ENCODE results near the gene TRAM1L1. TPM values are rescaled to one million over a fixed set of nuclear protein-coding genes. Genes with fewer than 3 reads are reported as not detected.

Gene TRAM1L1
- polyA plus RNA-seq, 1 of the 3 experiments (the other 2 are of a cell fraction) = 2.4 TPM

DNA sequence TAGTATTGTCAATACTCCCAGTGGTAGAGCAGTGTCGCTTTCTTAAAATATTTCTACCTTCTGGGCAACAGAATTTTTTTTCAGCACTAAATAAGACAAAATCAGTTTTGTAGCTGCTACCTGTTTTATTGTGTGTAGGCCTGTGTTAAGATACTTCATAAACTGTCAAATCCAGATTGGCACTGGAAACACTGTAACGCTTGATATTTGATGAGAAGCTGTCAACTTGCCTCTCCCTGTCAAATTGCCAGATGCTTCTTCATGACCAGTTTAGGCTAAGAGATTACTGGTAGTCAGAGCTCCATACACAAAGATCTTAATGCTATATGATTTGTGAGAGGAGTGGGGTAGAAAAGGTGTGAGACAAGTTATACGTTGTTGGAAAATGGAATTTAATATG lies 17.3 kb downstream of the TRAM1L1 start:
- 76% methylated on average over 3 of the region's 3 CpGs for WGBS (ENCODE audit: low lambda C conversion rate)
- Histone ChIP-seq H3K27me3 (ENCODE audit: insufficient read depth) (no peaks in the 10 kb centered on the region), H3K9ac (no peak overlapping the region), H3K4me2 (no peak overlapping the region), H3K4me1 (ENCODE audit: control insufficient read depth in 1 of 2, insufficient read depth in 2 of 2, low read depth in 1 of 2, low read length in 1 of 2) (peaks cover 0 to 4% of the 10 kb centered on the region in 2 experiments; a peak in 1 of 4 replicates), H4K20me1 (ENCODE audit: insufficient read depth) (no peaks in the 10 kb centered on the region), H3F3A (replicated peaks; ENCODE audit: insufficient read depth) (peaks cover 11% of the 10 kb centered on the region), H3K9me2 (no peaks in the 10 kb centered on the region), H2AFZ (ENCODE audit: low read depth) (no peak overlapping the region), H3K4me3 (ENCODE audit: low read depth in 2 of 2, low read length in 1 of 2) (no peak overlapping the region), H3K79me2 (ENCODE audit: insufficient read depth) (no peaks in the 10 kb centered on the region), H3K27ac (ENCODE audit: low read depth in 2 of 2, low read length in 1 of 2) (no peak overlapping the region), H3K9me3 (no peaks in the 10 kb centered on the region), H3K36me3 (replicated peaks in 1 of 2; ENCODE audit: control insufficient read depth in 1 of 2, insufficient read depth in 2 of 2, low read length in 1 of 2) (no peaks in the 10 kb centered on the region)
- no peak for DNase-seq
- POLR2A ChIA-PET = no interaction called here
- TF ChIP-seq RCOR1 (IDR thresholded peaks at IDR 0.05; ENCODE audit: low read length) (no peak), YY1 (IDR thresholded peaks at IDR 0.05; ENCODE audit: low read depth) (no peak), RXRA (IDR thresholded peaks at IDR 0.05; ENCODE audit: borderline replicate concordance, low read depth) (no peak), RAD21 (IDR thresholded peaks at IDR 0.05; ENCODE audit: low read length) (no peak)
- TF ChIP-seq, protein P1, sequence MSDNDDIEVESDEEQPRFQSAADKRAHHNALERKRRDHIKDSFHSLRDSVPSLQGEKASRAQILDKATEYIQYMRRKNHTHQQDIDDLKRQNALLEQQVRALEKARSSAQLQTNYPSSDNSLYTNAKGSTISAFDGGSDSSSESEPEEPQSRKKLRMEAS (IDR thresholded peaks at IDR 0.05; ENCODE audit: low read depth) = no peak
- CTCF ChIA-PET = no interaction called here

DNA sequence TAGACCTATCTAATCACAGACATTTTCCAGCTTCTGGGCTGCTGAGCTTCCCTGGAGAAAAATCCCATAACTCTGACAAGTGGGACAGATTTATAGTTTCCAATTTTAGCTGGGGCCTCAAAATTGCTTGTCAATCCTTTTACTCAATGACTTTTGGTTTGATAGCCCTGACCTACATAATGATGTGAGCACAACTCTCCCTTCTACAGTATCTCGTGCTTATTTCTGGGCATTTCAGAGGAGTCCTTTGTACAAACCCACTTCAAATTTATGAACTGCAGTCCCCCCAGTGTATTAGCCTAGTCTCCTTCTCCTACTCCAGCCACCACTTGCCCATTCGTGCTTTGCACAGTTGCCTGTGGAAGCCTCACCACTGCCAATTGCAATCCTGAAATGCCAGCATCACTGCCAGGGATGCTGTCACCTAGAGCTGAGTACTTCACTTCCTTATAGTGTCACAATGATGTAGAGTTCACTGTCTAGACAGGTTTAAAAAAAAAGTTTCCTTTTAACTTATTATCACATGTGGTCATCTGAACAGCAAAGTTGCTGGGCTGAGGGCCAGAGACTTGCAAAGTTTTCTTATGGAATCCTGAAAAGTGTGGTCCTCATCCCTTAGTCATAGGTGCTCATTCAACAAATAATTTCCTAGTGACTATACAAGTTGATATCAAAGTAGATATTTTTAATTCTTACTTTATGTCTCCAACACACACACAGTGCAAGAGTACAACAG lies 21.2 kb downstream of the TRAM1L1 start:
- H3F3A ChIP-seq (replicated peaks; ENCODE audit: insufficient read depth) = peaks cover 11% of the 10 kb centered on the region
- no peaks in the 10 kb centered on the region for H3K36me3 ChIP-seq (replicated peaks in 1 of 2; ENCODE audit: control insufficient read depth in 1 of 2, insufficient read depth in 2 of 2, low read length in 1 of 2)
- H3K27ac ChIP-seq (ENCODE audit: low read depth in 2 of 2, low read length in 1 of 2) = no peak overlapping the region
- TF ChIP-seq, protein P2, sequence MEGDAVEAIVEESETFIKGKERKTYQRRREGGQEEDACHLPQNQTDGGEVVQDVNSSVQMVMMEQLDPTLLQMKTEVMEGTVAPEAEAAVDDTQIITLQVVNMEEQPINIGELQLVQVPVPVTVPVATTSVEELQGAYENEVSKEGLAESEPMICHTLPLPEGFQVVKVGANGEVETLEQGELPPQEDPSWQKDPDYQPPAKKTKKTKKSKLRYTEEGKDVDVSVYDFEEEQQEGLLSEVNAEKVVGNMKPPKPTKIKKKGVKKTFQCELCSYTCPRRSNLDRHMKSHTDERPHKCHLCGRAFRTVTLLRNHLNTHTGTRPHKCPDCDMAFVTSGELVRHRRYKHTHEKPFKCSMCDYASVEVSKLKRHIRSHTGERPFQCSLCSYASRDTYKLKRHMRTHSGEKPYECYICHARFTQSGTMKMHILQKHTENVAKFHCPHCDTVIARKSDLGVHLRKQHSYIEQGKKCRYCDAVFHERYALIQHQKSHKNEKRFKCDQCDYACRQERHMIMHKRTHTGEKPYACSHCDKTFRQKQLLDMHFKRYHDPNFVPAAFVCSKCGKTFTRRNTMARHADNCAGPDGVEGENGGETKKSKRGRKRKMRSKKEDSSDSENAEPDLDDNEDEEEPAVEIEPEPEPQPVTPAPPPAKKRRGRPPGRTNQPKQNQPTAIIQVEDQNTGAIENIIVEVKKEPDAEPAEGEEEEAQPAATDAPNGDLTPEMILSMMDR (IDR thresholded peaks at IDR 0.05) = no peak
- TF ChIP-seq, protein P3, sequence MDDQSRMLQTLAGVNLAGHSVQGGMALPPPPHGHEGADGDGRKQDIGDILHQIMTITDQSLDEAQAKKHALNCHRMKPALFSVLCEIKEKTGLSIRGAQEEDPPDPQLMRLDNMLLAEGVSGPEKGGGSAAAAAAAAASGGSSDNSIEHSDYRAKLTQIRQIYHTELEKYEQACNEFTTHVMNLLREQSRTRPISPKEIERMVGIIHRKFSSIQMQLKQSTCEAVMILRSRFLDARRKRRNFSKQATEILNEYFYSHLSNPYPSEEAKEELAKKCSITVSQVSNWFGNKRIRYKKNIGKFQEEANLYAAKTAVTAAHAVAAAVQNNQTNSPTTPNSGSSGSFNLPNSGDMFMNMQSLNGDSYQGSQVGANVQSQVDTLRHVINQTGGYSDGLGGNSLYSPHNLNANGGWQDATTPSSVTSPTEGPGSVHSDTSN (IDR thresholded peaks at IDR 0.05) = peak; percentile 59
- TF ChIP-seq FOSL2 (IDR thresholded peaks at IDR 0.05; ENCODE audit: borderline replicate concordance, low read depth) = no peak; the same call in 1 of the 2 replicates
- no peak for TF ChIP-seq JUND (IDR thresholded peaks at IDR 0.05)
- TF ChIP-seq MXI1 (IDR thresholded peaks at IDR 0.05; ENCODE audit: low read depth, low read length) = no peak
- TF ChIP-seq NFIC (IDR thresholded peaks at IDR 0.05; ENCODE audit: borderline replicate concordance) = peak; percentile 28; the same call in 1 of the 2 replicates
- TF ChIP-seq MEF2A (IDR thresholded peaks at IDR 0.05; ENCODE audit: borderline replicate concordance, low read depth) = no peak
- no peaks in the 10 kb centered on the region for H3K9me2 ChIP-seq
- H3K4me2 ChIP-seq = peak overlapping the region; percentile 33; the same call in 1 of the 2 replicates
- H3K4me3 ChIP-seq (ENCODE audit: low read depth in 2 of 2, low read length in 1 of 2) = no peak overlapping the region
- peaks cover 0 to 4% of the 10 kb centered on the region in 2 experiments; a peak in 1 of 4 replicates for H3K4me1 ChIP-seq (ENCODE audit: control insufficient read depth in 1 of 2, insufficient read depth in 2 of 2, low read depth in 1 of 2, low read length in 1 of 2)
- ChIA-PET CTCF (no interaction called here), POLR2A (no interaction called here)
- no peak overlapping the region for H2AFZ ChIP-seq (ENCODE audit: low read depth)
- H3K79me2 ChIP-seq (ENCODE audit: insufficient read depth) = no peaks in the 10 kb centered on the region
- H3K9me3 ChIP-seq = no peaks in the 10 kb centered on the region
- no peak overlapping the region for H3K9ac ChIP-seq
- DNase-seq = no peak
- 28% methylated on average over 2 of the region's 2 CpGs for WGBS (ENCODE audit: low lambda C conversion rate)
- H3K27me3 ChIP-seq (ENCODE audit: insufficient read depth) = no peaks in the 10 kb centered on the region
- no peaks in the 10 kb centered on the region for H4K20me1 ChIP-seq (ENCODE audit: insufficient read depth)

All from SK-N-SH (cell line).